Lung (tissue), 12 donors: ENCODE measurements around the gene PIAS4. TPM values are rescaled to one million over a fixed set of nuclear protein-coding genes. Genes with fewer than 3 reads are reported as not detected.

ENCODE experiments used
- ATAC-seq: fragments of 200-7000 bp; cut with Tn5 transposase; one replicate; pipeline ENCODE4 v1.9.1; 2020; ENCODE audit warnings: moderate number of reproducible peaks; ENCODE audit not compliant: insufficient read depth, low FRiP score
- DNase-seq, 3 donors: peaks; one replicate each; pipeline ENCODE4 v3.0.0-alpha.2; 2013 to 2017
- H3K27ac ChIP-seq, 2 donors: one replicate each; pipeline ENCODE4 v1.5.1; 2013; ENCODE audit warnings: mild to moderate bottlenecking in 2 of 2, moderate library complexity in 2 of 2, control low read depth in 1 of 2, inconsistent platforms in 1 of 2, low read depth in 1 of 2, low read length in 1 of 2
- H3K27me3 ChIP-seq, 3 donors: one replicate each; pipeline ENCODE4 v1.5.1; 2013; ENCODE audit warnings: low read length in 2 of 3; ENCODE audit not compliant: control insufficient read depth in 3 of 3, insufficient read depth in 3 of 3
- H3K36me3 ChIP-seq, 4 donors: one replicate each; pipeline ENCODE4 v1.5.1; 2013; ENCODE audit warnings: low read length in 4 of 4, mild to moderate bottlenecking in 1 of 4, moderate library complexity in 1 of 4; ENCODE audit not compliant: control insufficient read depth in 4 of 4, insufficient read depth in 4 of 4
- H3K4me1 ChIP-seq, 5 donors: one replicate each; pipeline ENCODE4 v1.5.1; 2013; ENCODE audit warnings: low read length in 5 of 5, mild to moderate bottlenecking in 2 of 5, moderate library complexity in 1 of 5; ENCODE audit not compliant: control insufficient read depth in 5 of 5, insufficient read depth in 5 of 5
- H3K4me3 ChIP-seq: one replicate; pipeline ENCODE4 v1.5.1; 2013; ENCODE audit warnings: mild to moderate bottlenecking, control low read depth, moderate library complexity
- H3K9ac ChIP-seq, 2 donors: one replicate each; pipeline ENCODE4 v1.5.1; 2013; ENCODE audit warnings: low read length in 2 of 2, control low read depth in 1 of 2; ENCODE audit not compliant: insufficient read depth in 1 of 2
- H3K9me3 ChIP-seq, 4 donors: one replicate each; pipeline ENCODE4 v1.5.1; 2013; ENCODE audit warnings: low read length in 3 of 4, mild to moderate bottlenecking in 1 of 4, moderate library complexity in 1 of 4; ENCODE audit not compliant: control insufficient read depth in 4 of 4, insufficient read depth in 3 of 4
- WGBS, 2 donors: extraction: QIAGEN DNeasy Blood & Tissue Kit; methylation state at CpG; one replicate each; pipeline ENCODE4 v1.1.7; 2013; 5-methylcytosine and 5-hydroxymethylcytosine counted together
- polyA plus RNA-seq, 2 donors: library from polyadenylated mRNA; stranded (reverse); fragments of 200-250 nt; gene quantifications; one replicate each; pipeline ENCODE4 v1.2.1, GENCODE V29; 2013
- total RNA-seq, 2 donors: library from RNA; depleted of rRNA in 1 of 2; stranded (reverse); fragments of >200 nt in 1 of 2; gene quantifications; one replicate each; pipeline ENCODE4 v1.2.1, GENCODE V29; 2014 to 2021
- TF ChIP-seq, protein P1 (sequence below): IDR thresholded peaks from 2 replicates; pipeline ENCODE4 v1.5.1; 2012; ENCODE audit warnings: mild to moderate bottlenecking; ENCODE audit errors: control extremely low read depth, extremely low read depth
- donor health status: control.
- donor health status: control.
- donor health status: Bipolar disorder and iron deficiency.
- donor health status: healthy.
- donor health status: DM: yes; HTN: yes; CAD: no.

Gene PIAS4
- total and polyA plus RNA-seq, 4 donors, result 9.9 to 46.2 (median 21.6) TPM

DNA sequence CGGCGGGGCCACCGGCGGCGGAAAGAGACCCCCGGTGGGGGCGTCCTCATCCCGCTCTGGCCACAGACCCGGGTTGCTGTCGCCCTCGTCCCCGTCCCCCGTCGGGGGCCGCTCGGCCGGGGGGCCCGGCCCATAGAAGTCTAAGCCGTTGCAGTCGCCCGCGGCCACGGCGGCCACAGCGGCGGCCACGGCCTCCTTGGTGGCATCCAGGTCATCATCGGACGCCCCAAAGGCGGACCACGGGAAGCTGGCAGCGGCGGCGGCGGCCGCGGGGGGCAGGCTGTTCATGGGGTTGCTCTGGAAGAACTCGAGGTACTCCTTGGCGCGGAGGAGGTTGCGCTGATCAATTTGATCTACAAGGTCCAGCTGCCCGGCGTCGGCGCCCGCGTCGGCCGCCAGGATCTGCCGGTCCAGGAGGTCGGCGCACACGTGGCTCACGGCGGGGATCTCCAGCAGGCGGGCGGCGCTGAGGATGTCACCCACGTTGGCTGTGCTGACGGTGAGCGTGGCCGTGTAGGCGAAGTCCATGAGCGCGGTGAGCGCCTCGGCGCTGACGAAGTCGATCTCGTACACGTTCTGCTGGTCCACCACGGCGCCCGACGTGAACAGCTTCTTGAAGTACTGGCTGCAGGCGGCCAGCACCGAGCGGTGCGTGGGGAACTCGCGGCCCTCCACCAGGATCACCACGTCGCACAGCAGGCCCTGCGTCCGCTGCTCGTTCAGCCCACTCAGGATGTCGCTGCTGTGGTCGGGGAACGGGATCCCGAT, 47.1 kb downstream of the PIAS4 start:
- no peaks in the 10 kb centered on the region for H3K27me3 ChIP-seq
- H3K27ac ChIP-seq, result no peak overlapping the region
- DNase-seq (no peak), ATAC-seq (no peak)
- 97% methylated on average over 89 to 91 of the region's 91 CpGs for WGBS, 2 donors
- peaks cover 3 to 27% (median 14%) of the 10 kb centered on the region in 5 donors for H3K4me1 ChIP-seq
- no peak overlapping the region for H3K4me3 ChIP-seq
- no peak overlapping the region for H3K9ac ChIP-seq
- TF ChIP-seq, protein P1, sequence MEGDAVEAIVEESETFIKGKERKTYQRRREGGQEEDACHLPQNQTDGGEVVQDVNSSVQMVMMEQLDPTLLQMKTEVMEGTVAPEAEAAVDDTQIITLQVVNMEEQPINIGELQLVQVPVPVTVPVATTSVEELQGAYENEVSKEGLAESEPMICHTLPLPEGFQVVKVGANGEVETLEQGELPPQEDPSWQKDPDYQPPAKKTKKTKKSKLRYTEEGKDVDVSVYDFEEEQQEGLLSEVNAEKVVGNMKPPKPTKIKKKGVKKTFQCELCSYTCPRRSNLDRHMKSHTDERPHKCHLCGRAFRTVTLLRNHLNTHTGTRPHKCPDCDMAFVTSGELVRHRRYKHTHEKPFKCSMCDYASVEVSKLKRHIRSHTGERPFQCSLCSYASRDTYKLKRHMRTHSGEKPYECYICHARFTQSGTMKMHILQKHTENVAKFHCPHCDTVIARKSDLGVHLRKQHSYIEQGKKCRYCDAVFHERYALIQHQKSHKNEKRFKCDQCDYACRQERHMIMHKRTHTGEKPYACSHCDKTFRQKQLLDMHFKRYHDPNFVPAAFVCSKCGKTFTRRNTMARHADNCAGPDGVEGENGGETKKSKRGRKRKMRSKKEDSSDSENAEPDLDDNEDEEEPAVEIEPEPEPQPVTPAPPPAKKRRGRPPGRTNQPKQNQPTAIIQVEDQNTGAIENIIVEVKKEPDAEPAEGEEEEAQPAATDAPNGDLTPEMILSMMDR, result no peak
- peaks cover 7 to 44% (median 21%) of the 10 kb centered on the region in 4 donors for H3K36me3 ChIP-seq
- peaks cover 0 to 6% (median 0%) of the 10 kb centered on the region in 4 donors for H3K9me3 ChIP-seq

DNA sequence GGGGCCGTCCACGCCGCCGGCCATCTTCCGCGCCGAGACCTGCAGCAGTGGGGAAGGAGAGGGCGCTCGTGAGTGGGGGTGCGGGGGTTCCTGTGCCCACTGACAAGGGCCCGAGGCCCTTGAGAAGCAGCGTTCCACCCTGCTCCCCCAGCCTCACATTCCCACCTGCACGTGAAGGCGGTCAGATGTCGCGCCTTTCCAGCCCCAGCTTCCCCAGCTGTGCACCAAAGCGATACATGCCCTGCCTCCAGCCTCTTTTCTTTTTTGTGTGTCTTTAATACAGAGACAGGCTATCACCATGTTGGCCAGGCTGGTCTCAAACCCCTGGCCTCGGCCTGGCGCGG, 47.6 kb downstream of the PIAS4 start:
- 95 to 97% methylated on average over 20 of the region's 20 CpGs for whole genome bisulfite sequencing, 2 donors
- no peaks in the 10 kb centered on the region for H3K27me3 ChIP-seq
- peaks cover 3 to 32% (median 14%) of the 10 kb centered on the region in 5 donors for H3K4me1 ChIP-seq
- H3K9me3 ChIP-seq, result peaks cover 0 to 6% (median 0%) of the 10 kb centered on the region in 4 donors
- TF ChIP-seq, protein P1, result no peak
- peaks cover 7 to 41% (median 21%) of the 10 kb centered on the region in 4 donors for H3K36me3 ChIP-seq
- H3K4me3 ChIP-seq, result no peak overlapping the region
- no peak for DNase-seq
- H3K27ac ChIP-seq, result no peak overlapping the region
- no peak overlapping the region for H3K9ac ChIP-seq
- no peak for ATAC-seq

DNA sequence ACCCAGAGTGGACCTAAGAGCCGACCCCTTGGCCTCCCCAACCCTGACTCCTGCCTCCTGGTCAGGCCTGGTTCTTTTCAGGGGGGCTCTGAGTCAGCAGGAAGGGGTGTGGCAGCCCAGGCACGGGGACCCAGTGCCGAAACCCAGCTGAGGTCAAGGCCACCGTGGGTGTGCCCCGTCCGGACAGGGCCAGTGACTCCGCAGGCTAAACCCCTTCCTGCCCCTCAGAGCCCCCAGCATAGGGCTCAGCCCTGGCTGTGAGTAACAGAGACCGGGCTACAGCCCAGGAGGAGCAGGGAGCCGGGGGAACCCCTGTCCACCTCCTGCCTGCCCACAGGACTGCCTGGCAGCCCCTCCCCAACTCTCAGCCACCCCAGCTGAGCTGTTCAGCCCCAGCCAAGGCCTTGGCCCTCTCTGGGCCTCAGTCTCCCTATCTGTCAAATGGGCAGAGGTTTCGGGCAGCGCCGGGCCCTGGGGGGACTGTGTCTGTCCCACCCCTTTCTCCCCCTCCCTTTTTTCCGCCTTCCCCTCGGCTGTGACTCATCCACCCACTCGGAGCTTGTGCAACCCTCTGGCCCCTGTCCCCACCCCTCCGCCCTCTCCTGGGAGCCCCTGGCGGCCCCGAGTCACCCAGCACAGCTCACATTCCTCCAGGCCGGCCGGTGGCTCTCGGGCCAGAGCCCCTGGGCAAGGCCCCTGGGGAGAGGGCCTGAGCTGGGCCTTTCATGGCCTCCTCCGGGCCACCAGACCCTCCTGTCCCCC, 50.6 kb downstream of the PIAS4 start:
- 22 to 28% methylated on average over 22 of the region's 22 CpGs for whole genome bisulfite sequencing, 2 donors
- no peaks in the 10 kb centered on the region for H3K27me3 ChIP-seq
- peaks cover 5 to 55% (median 13%) of the 10 kb centered on the region in 5 donors for H3K4me1 ChIP-seq
- ATAC-seq (peak; percentile 74), DNase-seq (no peak)
- peaks cover 0 to 6% (median 0%) of the 10 kb centered on the region in 4 donors for H3K9me3 ChIP-seq
- H3K27ac ChIP-seq, result peak overlapping the region; percentile 87 to 95
- H3K9ac ChIP-seq, result no peak overlapping the region
- TF ChIP-seq, protein P1, result no peak
- H3K4me3 ChIP-seq, result no peak overlapping the region
- peaks cover 7 to 25% (median 11%) of the 10 kb centered on the region in 4 donors for H3K36me3 ChIP-seq
